KOPT-K1 (cell line): ENCODE data around the gene EPB41.
"Not testable (repeated sequence)": the region's sequence is repeated elsewhere in the genome, so short reads cannot be mapped to it uniquely, and the experiment has no call there.

Experiments
- H3K27ac ChIP-seq: fragments of 200-600 bp; sonication (generic); 2 replicates; pipeline ENCODE4 v1.5.1; 2016; ENCODE audit warnings: antibody characterized with exemption, mild to moderate bottlenecking, low read depth, low read length; ENCODE audit not compliant: poor library complexity, severe bottlenecking
- H3K36me3 ChIP-seq: fragments of 200-600 bp; sonication (generic); 2 replicates; pipeline ENCODE4 v1.5.1; 2017; ENCODE audit warnings: antibody characterized with exemption, mild to moderate bottlenecking, low read length, moderate library complexity; ENCODE audit not compliant: insufficient read depth
- H3K9me3 ChIP-seq: fragments of 200-600 bp; sonication (generic); 2 replicates; pipeline ENCODE4 v1.5.1; 2017; ENCODE audit warnings: antibody characterized with exemption, low read length, mild to moderate bottlenecking; ENCODE audit not compliant: insufficient read depth, poor library complexity, severe bottlenecking

The EPB41 gene

DNA sequence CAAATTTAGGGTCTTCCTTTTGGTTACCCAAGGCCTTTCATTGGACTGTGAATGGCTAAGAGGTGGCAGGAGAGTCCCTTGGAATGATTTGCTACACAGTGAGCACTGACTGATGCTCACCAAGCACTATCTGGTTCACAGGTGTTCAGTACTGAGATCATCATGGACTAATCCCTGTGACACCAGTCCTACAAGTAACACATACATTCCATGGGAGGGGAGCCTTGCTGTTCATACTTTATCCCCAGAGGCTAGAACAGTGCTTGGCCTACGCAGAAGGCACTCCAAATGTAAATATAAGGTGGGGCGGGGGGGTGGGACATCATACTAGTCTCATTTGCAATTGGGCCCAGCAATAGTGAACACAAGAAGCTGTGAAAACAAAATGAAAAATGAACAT lies 229.8 kb downstream of the EPB41 start:
- Histone ChIP-seq H3K9me3 (no peaks in the 10 kb centered on the region), H3K36me3 (peaks cover 66% of the 10 kb centered on the region), H3K27ac (no peak overlapping the region)

DNA sequence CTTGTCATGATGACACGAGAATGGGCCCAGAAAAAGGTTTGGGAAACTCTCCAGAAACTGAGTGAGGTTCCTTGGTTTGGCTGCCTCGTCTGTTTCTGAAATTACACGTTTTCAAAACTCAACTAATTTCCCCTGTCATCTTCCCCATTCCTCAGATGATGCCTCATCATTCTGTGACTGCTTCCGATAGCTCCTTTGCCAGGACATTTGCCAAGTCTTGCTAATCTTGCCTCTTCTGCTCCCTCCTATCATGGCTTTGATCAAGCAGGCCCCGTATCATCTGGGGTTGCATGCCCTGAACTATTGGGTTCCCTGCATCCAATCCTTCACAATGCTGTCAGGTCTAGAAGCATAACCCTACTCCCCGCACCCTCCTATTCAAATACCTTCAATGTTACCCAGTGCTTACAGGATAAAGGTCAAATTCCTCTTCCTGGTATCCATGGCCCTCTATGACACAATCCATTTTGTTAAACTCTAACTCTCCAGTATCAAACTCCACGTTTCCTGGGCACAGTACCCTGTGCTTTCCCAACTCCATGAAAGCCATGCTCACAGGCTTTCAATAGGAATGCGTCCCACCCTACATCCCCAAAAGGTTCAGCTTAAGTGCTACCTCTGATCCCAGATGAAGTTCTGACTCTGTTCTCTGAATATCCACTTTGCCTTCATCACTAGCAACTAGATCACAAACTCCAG lies 231.5 kb downstream of the EPB41 start:
- Histone ChIP-seq H3K9me3 (no peaks in the 10 kb centered on the region), H3K36me3 (peaks cover 82% of the 10 kb centered on the region), H3K27ac (no peak overlapping the region)

DNA sequence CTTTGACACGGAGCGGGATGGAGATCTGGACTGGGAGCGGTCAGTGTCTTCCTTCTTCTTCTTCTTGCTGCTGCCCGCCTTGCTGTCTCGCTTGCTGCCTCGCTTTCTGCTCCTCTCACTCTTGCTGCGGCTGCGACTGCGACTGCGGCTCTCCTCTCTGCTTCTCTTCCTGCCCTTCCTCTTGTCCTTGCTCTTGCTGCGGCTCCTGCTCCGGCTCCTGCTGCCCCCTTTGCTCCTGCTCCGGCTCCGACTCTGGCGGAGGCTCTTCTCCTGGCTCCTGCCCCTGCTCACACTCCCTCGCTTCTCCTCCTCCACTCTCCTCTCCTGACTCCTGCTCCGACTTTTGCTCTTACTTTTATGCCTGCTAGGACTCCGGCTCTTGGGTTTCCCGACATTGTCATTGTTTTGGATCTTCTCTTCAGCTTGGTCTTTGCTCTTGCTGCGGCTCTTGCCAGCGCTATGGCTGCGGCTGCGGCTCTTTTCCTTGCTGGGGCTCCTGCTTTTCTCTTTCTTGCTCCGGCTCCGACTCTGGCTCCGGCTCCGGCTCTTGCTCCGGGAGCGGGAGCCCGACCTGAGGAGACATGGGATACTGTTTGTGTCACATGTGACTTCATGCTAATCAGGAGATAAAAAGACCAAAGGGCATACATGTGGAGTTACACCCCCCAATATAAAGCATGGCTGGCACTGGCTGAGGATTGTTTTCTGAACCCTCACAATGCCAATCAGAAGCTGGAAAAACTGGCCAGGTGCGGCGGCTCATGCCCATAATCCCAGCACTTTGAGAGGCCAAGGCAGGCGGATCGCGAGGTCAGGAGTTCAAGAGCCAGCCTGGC lies 234.5 kb downstream of the EPB41 start:
- Histone ChIP-seq H3K27ac (no peak overlapping the region), H3K9me3 (no peaks in the 10 kb centered on the region), H3K36me3 (peaks cover 99% of the 10 kb centered on the region)

DNA sequence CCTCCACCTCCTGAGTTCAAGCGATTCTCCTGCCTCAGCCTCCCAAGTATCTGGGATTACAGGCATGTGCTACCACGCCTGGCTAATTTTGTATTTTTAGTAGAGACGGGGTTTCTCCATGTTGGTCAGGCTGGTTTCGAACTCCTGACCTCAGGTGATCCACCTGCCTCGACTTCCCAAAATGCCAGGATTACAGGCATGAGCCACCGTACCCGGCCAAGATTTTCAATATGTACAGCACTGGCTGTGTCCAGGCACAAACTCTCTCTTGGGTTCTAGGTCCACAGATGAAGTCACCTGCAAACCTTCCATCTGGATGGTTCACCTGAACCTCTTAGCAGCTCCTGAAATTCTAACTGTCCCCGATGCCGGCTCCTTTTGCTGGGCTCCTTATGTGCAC lies 236.0 kb downstream of the EPB41 start:
- peaks cover 99% of the 10 kb centered on the region for H3K36me3 ChIP-seq

DNA sequence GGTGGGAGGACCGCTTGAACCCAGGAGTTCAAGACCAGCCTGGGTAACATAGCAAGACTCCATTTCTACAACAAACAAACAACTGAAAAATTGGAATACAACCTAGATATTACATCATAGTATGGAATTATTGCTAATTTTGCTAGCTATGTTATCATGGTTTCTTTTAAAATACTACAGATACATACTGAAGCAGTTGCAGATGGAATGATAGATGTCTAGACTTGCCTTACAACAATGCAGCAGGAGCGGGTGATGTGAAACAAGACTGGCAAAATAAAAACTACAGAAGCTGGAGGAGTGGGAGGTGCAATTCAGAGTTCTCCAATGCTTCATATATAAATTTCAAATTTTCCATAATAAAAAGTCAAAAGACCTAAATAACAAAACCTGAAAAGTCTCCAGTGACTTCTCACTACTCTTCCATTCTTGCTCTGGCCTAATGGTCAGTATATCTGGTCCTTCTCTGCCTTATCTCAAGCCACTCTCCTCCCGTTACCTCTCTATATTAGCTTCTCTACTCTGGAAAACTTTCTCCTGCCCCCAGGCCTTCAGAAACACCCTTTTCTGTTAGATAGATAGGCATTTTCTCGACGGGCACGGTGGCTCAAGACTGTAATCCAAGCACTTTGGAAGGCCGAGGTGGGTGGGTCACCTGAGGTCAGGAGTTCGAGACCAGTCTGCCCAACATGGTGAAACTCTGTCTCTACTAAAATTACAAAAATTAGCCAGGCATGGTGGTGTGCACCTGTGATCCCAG lies 237.9 kb downstream of the EPB41 start:
- Histone ChIP-seq H3K36me3 (peaks cover 99% of the 10 kb centered on the region), H3K27ac (no peak overlapping the region), H3K9me3 (no peaks in the 10 kb centered on the region)

More for the DNA sequence above, 236.0 kb downstream of the EPB41 start:
- H3K27ac ChIP-seq, H3K9me3 ChIP-seq: not testable (repeated sequence)

DNA sequence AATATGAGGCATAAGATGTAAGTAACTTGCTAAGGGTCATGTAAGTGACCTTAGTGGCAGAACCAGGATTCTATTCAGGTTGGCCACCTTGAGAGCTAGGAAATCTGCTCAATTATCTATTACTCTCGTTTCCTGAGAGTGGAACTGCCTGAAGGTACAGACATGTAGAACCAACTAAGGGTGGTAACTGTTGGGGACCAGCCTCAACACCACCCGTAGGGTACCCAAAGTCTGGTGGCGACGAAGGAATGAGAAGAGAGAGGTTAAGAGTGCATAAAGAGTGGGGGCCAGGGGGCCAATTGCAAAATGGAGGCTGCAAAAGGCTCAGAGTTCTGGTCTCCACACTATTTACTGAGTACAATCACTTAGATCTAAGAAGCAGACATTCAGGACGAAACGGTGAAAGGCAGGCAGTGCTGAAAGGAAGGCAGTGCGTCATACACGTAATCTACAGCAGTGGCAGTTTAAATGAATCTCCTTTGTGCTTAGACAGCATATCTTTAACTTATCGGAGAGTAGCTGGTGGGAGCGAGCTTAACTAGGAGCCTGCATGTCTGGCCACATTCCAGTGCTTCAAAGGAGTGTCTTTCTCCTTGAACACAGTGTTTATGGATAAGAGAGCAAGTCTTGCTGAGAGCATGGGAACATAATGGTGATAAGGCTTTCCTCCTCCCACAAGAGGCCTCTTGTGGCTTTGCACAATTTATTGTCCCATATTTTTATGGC lies 242.3 kb downstream of the EPB41 start:
- H3K36me3 ChIP-seq: peaks cover 99% of the 10 kb centered on the region

DNA sequence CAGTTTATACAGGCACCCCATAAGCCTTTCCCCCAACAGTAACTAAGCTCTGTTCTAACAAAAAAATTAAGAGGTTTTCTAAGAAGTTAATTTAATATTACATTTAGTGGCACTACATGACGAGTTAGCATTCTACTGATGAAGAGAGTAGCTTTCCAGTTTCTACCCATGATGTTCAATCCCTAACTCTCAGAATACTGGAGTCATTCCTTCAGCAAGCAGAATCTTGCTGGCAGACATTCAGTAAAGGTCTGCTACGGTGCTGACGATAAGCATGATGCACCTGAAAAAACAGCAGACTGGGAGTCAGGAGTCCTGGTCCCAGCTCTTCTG lies 242.9 kb downstream of the EPB41 start:
- Histone ChIP-seq H3K27ac (no peak overlapping the region), H3K36me3 (peaks cover 99% of the 10 kb centered on the region), H3K9me3 (no peaks in the 10 kb centered on the region)

More for the DNA sequence above, 242.3 kb downstream of the EPB41 start:
- Histone ChIP-seq H3K9me3 (no peaks in the 10 kb centered on the region), H3K27ac (no peak overlapping the region)

DNA sequence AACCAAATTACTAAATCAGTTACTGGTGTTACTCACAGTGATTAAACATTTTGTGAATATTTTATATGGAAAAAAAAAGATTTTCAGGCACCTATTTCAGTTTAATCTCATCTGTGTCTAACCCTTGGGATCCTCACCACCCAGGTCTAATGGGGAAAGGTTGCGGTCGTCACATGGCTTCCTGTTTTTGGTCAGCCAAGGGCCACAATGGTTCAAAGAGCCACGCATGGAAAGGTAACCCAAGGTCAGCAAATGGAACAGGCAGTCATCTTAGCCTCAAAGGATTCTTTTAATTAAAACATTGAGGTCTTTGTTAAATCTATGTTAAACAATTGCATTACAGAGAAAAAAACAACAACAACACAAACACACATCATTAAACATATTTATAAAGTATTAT lies 245.4 kb downstream of the EPB41 start:
- H3K9me3 ChIP-seq: no peaks in the 10 kb centered on the region

GRCh38 chr1:29162025-29162424 lies 247.7 kb downstream of the EPB41 start:
- peaks cover 99% of the 10 kb centered on the region for H3K36me3 ChIP-seq
- no peaks in the 10 kb centered on the region for H3K9me3 ChIP-seq
- no peak overlapping the region for H3K27ac ChIP-seq

More for the DNA sequence above, 245.4 kb downstream of the EPB41 start:
- peaks cover 99% of the 10 kb centered on the region for H3K36me3 ChIP-seq
- no peak overlapping the region for H3K27ac ChIP-seq

- Histone ChIP-seq H3K9me3 (no peaks in the 10 kb centered on the region), H3K27ac (no peak overlapping the region), H3K36me3 (peaks cover 99% of the 10 kb centered on the region)
These were observed 248.2 kb downstream of the EPB41 start for GRCh38 chr1:29162476-29163138.

- H3K9me3 ChIP-seq: no peaks in the 10 kb centered on the region
- H3K36me3 ChIP-seq: peaks cover 99% of the 10 kb centered on the region
- no peak overlapping the region for H3K27ac ChIP-seq
These were observed 250.2 kb downstream of the EPB41 start for GRCh38 chr1:29164588-29164987.

GRCh38 chr1:29166291-29166878 lies 252.0 kb downstream of the EPB41 start:
- Histone ChIP-seq H3K36me3 (peaks cover 97% of the 10 kb centered on the region), H3K27ac (peak overlapping the region; percentile 44), H3K9me3 (no peaks in the 10 kb centered on the region)

DNA sequence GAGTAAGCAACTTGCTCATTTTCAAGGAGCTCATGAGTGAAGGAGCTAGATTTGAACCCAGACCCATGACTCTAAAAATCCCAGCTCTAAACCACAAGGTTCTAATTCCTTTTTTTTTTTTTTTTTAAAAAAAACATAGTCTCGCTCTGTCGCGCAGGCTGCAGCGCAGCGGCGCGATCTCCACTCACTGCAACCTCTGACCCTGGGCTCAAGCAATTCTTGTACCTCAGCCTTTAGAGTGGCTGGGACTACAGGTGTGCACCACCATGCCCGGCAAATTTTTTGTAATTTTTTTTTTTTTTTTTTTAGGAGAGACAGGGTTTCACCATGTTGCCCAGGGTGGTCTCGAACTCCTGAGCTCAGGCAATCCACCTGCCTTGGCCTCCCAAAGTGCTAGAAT lies 253.5 kb downstream of the EPB41 start:
- peaks cover 90% of the 10 kb centered on the region for H3K36me3 ChIP-seq
- H3K27ac ChIP-seq: no peak overlapping the region
- H3K9me3 ChIP-seq: no peaks in the 10 kb centered on the region
